Activated CD8-positive, alpha-beta T cell treated with anti-CD3 and anti-CD28 coated beads, Interleukin-2, amount 10 ng/mL, durations not matched to agents 7 days and 5 days (primary cell): ENCODE results near the gene CYLD. TPM values are rescaled to one million over a fixed set of nuclear protein-coding genes. Genes with fewer than 3 reads are reported as not detected.

Experiments used
- ATAC-seq: fragments of 150-1000 bp; cut with Tn5 transposase; one replicate; pipeline ENCODE4 v1.10.0; 2021; ENCODE audit warnings: moderate library complexity
- CTCF ChIA-PET: fragments of 350-600 bp; sonication (Branson Sonifier 250); formaldehyde crosslinking; loops from one replicate; lab custom pipeline; 2021; ENCODE audit warnings: antibody characterized with exemption; lab: Charles Lee
- POLR2A ChIA-PET: fragments of 350-600 bp; sonication (Branson Sonifier 250); formaldehyde crosslinking; loops from one replicate; lab custom pipeline; 2021; ENCODE audit warnings: antibody characterized with exemption; lab: Charles Lee
- DNase-seq: peaks from one replicate; pipeline ENCODE4 v3.0.0-alpha.2; 2020
- H3K27ac Mint-ChIP-seq: one replicate; pipeline ENCODE4 v1.8.0; 2021; ENCODE audit warnings: mild to moderate bottlenecking, mixed read lengths
- H3K27me3 Mint-ChIP-seq: one replicate; pipeline ENCODE4 v1.8.0; 2021; ENCODE audit warnings: low read depth, mixed read lengths
- H3K36me3 Mint-ChIP-seq: one replicate; pipeline ENCODE4 v1.8.0; 2021; ENCODE audit warnings: low read depth, mixed read lengths
- H3K4me1 Mint-ChIP-seq: one replicate; pipeline ENCODE4 v1.8.0; 2021; ENCODE audit warnings: low read depth, mixed read lengths
- H3K4me3 Mint-ChIP-seq: one replicate; pipeline ENCODE4 v1.8.0; 2021; ENCODE audit warnings: mild to moderate bottlenecking, mixed read lengths
- H3K9me3 Mint-ChIP-seq: one replicate; pipeline ENCODE4 v1.8.0; 2022; ENCODE audit warnings: mixed read lengths; ENCODE audit not compliant: insufficient read depth
- total RNA-seq, 2 experiments: library from RNA; stranded (reverse); gene quantifications; one replicate each; pipeline ENCODE4 v1.2.3, GENCODE V29; 2021

CYLD gene
- total RNA-seq, 2 experiments from 2014 or later = 116 to 129 TPM

- no peak overlapping the region for H3K27ac Mint-ChIP-seq
- CTCF ChIA-PET = no interaction called here
- peaks cover 16% of the 10 kb centered on the region for H3K4me1 Mint-ChIP-seq
- ATAC-seq (no peak), DNase-seq (no peak)
- H3K36me3 Mint-ChIP-seq = no peaks in the 10 kb centered on the region
- POLR2A ChIA-PET = no interaction called here
- H3K4me3 Mint-ChIP-seq = no peak overlapping the region
- H3K9me3 Mint-ChIP-seq = no peaks in the 10 kb centered on the region
- peaks cover 28% of the 10 kb centered on the region for H3K27me3 Mint-ChIP-seq
Measured at GRCh38 chr16:50839356-50839755, 97.5 kb downstream of the CYLD start.

- H3K27me3 Mint-ChIP-seq = peaks cover 29% of the 10 kb centered on the region
- DNase-seq (no peak), ATAC-seq (no peak)
- peaks cover 16% of the 10 kb centered on the region for H3K4me1 Mint-ChIP-seq
- H3K27ac Mint-ChIP-seq = no peak overlapping the region
- POLR2A ChIA-PET = no interaction called here
- CTCF ChIA-PET = no interaction called here
- H3K4me3 Mint-ChIP-seq = no peak overlapping the region
- H3K9me3 Mint-ChIP-seq = no peaks in the 10 kb centered on the region
- H3K36me3 Mint-ChIP-seq = no peaks in the 10 kb centered on the region
Measured at GRCh38 chr16:50839920-50840729, 98.2 kb downstream of the CYLD start.

- no peaks in the 10 kb centered on the region for H3K9me3 Mint-ChIP-seq
- peak; percentile 74 for ATAC-seq
- ChIA-PET CTCF (no interaction called here), POLR2A (no interaction called here)
- H3K4me1 Mint-ChIP-seq = peaks cover 16% of the 10 kb centered on the region
- DNase-seq = peak; percentile 42
- no peak overlapping the region for H3K27ac Mint-ChIP-seq
- H3K4me3 Mint-ChIP-seq = peak overlapping the region; percentile 50
- peaks cover 34% of the 10 kb centered on the region for H3K27me3 Mint-ChIP-seq
- no peaks in the 10 kb centered on the region for H3K36me3 Mint-ChIP-seq
Measured at GRCh38 chr16:50841081-50841886, 99.4 kb downstream of the CYLD start.

- Mint-ChIP-seq H3K4me3 (no peak overlapping the region), H3K36me3 (no peaks in the 10 kb centered on the region), H3K9me3 (no peaks in the 10 kb centered on the region), H3K4me1 (peaks cover 16% of the 10 kb centered on the region), H3K27ac (no peak overlapping the region), H3K27me3 (peaks cover 34% of the 10 kb centered on the region)
- no peak for ATAC-seq
- POLR2A ChIA-PET = no interaction called here
- CTCF ChIA-PET = no interaction called here
- DNase-seq = no peak
Measured at GRCh38 chr16:50842013-50842505, 100.2 kb downstream of the CYLD start.

- Mint-ChIP-seq H3K36me3 (no peaks in the 10 kb centered on the region), H3K27me3 (peaks cover 34% of the 10 kb centered on the region), H3K9me3 (no peaks in the 10 kb centered on the region), H3K4me1 (peaks cover 16% of the 10 kb centered on the region), H3K4me3 (no peak overlapping the region), H3K27ac (no peak overlapping the region)
- ChIA-PET POLR2A (no interaction called here), CTCF (no interaction called here)
- DNase-seq (no peak), ATAC-seq (no peak)
Measured at GRCh38 chr16:50842589-50842988, 100.7 kb downstream of the CYLD start.

GRCh38 chr16:50844840-50845239 lies 103.0 kb downstream of the CYLD start:
- DNase-seq = peak; percentile 15
- ChIA-PET CTCF (interaction anchor here (1.6 kb wide), 1 partner anchor 38 kb away, joined by 3 read pairs; no protein-coding TSS in a partner anchor), POLR2A (no interaction called here)
- no peaks in the 10 kb centered on the region for H3K36me3 Mint-ChIP-seq
- ATAC-seq = no peak
- H3K27ac Mint-ChIP-seq = no peak overlapping the region
- no peaks in the 10 kb centered on the region for H3K9me3 Mint-ChIP-seq
- peaks cover 30% of the 10 kb centered on the region for H3K27me3 Mint-ChIP-seq
- H3K4me1 Mint-ChIP-seq = peaks cover 16% of the 10 kb centered on the region
- H3K4me3 Mint-ChIP-seq = no peak overlapping the region

- H3K27ac Mint-ChIP-seq = no peak overlapping the region
- H3K36me3 Mint-ChIP-seq = no peaks in the 10 kb centered on the region
- ATAC-seq = no peak
- ChIA-PET POLR2A (no interaction called here), CTCF (interaction anchor here (1.4 kb wide), 1 partner anchor 39 kb away, joined by 4 read pairs; no protein-coding TSS in a partner anchor)
- H3K4me3 Mint-ChIP-seq = no peak overlapping the region
- H3K9me3 Mint-ChIP-seq = no peaks in the 10 kb centered on the region
- H3K4me1 Mint-ChIP-seq = peaks cover 16% of the 10 kb centered on the region
- DNase-seq = peak; percentile 9
- H3K27me3 Mint-ChIP-seq = peaks cover 26% of the 10 kb centered on the region
Measured at GRCh38 chr16:50845296-50845695, 103.4 kb downstream of the CYLD start.

GRCh38 chr16:50846511-50846910 lies 104.6 kb downstream of the CYLD start:
- H3K4me3 Mint-ChIP-seq = no peak overlapping the region
- peaks cover 27% of the 10 kb centered on the region for H3K27me3 Mint-ChIP-seq
- ATAC-seq (no peak), DNase-seq (no peak)
- CTCF ChIA-PET = interaction anchor here (1.4 kb wide), 1 partner anchor 40 kb away, joined by 4 read pairs; no protein-coding TSS in a partner anchor
- no peak overlapping the region for H3K27ac Mint-ChIP-seq
- H3K36me3 Mint-ChIP-seq = no peaks in the 10 kb centered on the region
- H3K9me3 Mint-ChIP-seq = no peaks in the 10 kb centered on the region
- POLR2A ChIA-PET = no interaction called here
- H3K4me1 Mint-ChIP-seq = peaks cover 8% of the 10 kb centered on the region

GRCh38 chr16:50847166-50847565 lies 105.3 kb downstream of the CYLD start:
- ATAC-seq = no peak
- Mint-ChIP-seq H3K27me3 (peaks cover 25% of the 10 kb centered on the region), H3K36me3 (no peaks in the 10 kb centered on the region), H3K4me1 (peaks cover 4% of the 10 kb centered on the region), H3K4me3 (no peak overlapping the region), H3K9me3 (no peaks in the 10 kb centered on the region), H3K27ac (no peak overlapping the region)
- ChIA-PET CTCF (no interaction called here), POLR2A (no interaction called here)
- no peak for DNase-seq

GRCh38 chr16:50848755-50849514 lies 107.0 kb downstream of the CYLD start:
- Mint-ChIP-seq H3K9me3 (no peaks in the 10 kb centered on the region), H3K4me1 (no peaks in the 10 kb centered on the region), H3K4me3 (no peak overlapping the region), H3K27me3 (peaks cover 17% of the 10 kb centered on the region), H3K36me3 (no peaks in the 10 kb centered on the region), H3K27ac (no peak overlapping the region)
- POLR2A ChIA-PET = no interaction called here
- ATAC-seq (no peak), DNase-seq (no peak)
- CTCF ChIA-PET = interaction anchor here (1.6 kb wide), 1 partner anchor 42 kb away, joined by 5 read pairs; no protein-coding TSS in a partner anchor
